ENCODE data around the gene REXO1.

- TF ChIP-seq CTCF (IDR thresholded peaks at IDR 0.05) (no peak), POLR2A (IDR thresholded peaks at IDR 0.05) (no peak)
Measured at GRCh38 chr19:1873524-1874473, 25.5 kb upstream of the REXO1 start.
